AG04450 (cell line): ENCODE measurements around the gene EGLN2. TPM values are rescaled to one million over a fixed set of nuclear protein-coding genes. Genes with fewer than 3 reads are reported as not detected.
A peak's percentile ranks its signal among the peaks of the same experiment; 100 is the strongest.

Experiments used
- CTCF ChIA-PET: fragments of 300-600, 350-600 bp; formaldehyde crosslinking; extraction: SDS; loops from one replicate; lab custom pipeline; 2022; ENCODE audit warnings: antibody characterized with exemption, inconsistent platforms; lab: Charles Lee
- POLR2A ChIA-PET: fragments of 350-600 bp; formaldehyde crosslinking; extraction: SDS; loops from one replicate; lab custom pipeline; 2021; ENCODE audit warnings: antibody characterized with exemption, inconsistent platforms; lab: Yijun Ruan, JAX
- DNase-seq: peaks from one replicate; pipeline ENCODE4 v3.0.0-alpha.2; 2011; ENCODE audit warnings: low read depth, low spot score
- H3K27ac ChIP-seq: one replicate; pipeline ENCODE4 v1.5.1; 2012; ENCODE audit warnings: low read depth, low read length, control low read depth
- H3K27me3 ChIP-seq: one replicate; pipeline ENCODE4 v1.6.0; 2012; ENCODE audit warnings: low read length; ENCODE audit not compliant: control insufficient read depth, insufficient read depth
- H3K4me3 ChIP-seq: 2 replicates; pipeline ENCODE4 v1.5.1; 2011; ENCODE audit warnings: mild to moderate bottlenecking, low read depth, low read length, control low read depth
- H3K9me3 ChIP-seq: 2 replicates; pipeline ENCODE4 v1.5.1; 2012; ENCODE audit warnings: low read length; ENCODE audit not compliant: control insufficient read depth, insufficient read depth
- polyA plus RNA-seq: library from polyadenylated mRNA; depleted of rRNA; stranded (reverse); fragments of >200 nt; gene quantifications from 2 replicates; pipeline ENCODE4 v1.2.3, GENCODE V29; 2011
- TF ChIP-seq, protein P1 (sequence below): IDR thresholded peaks from 2 replicates; pipeline ENCODE4 v1.5.1; 2011; ENCODE audit warnings: low read depth, low read length, control low read depth, inconsistent platforms

EGLN2 gene
- polyA plus RNA-seq, 1 experiment = 28.2 TPM

DNA sequence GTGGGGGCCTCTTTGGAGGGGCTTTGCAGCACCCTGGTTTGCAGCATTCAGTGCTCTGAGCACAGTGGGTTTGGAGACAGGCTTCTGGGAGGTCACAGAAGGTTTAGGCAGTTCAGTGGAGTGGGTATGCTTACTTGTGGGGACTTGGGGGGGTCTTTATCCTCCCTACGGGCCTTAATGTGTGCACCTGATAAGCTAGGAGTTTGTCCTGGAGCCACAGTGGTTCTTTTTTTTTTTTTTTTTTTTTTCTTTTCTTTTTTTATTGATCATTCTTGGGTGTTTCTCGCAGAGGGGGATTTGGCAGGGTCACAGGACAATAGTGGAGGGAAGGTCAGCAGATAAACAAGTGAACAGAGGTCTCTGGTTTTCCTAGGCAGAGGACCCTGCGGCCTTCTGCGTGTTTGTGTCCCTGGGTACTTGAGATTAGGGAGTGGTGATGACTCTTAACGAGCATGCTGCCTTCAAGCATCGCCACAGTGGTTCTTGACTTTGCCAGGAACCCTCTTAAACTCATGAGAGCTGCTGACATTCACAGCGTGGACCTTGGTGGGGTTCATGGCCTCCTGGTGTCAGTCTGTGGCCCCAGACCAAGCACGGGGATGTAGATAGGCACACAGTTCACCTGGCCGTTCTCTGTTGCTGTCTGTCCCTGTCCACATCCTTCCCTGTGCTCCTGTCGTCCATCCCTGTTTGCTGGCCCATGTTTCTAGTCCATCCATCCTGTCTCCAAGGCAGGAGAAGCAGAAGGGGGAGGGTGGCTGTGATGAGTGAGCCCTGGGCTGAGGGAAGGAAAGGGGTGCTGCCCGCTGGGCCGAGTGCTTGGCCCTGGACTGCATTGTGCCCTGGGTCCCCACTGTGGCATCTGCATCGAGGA is 2.7 kb downstream of the EGLN2 start:
- Histone ChIP-seq H3K27ac (no peak overlapping the region), H3K4me3 (peak overlapping the region; percentile 82), H3K27me3 (no peaks in the 10 kb centered on the region), H3K9me3 (no peaks in the 10 kb centered on the region; the same call in 1 of the 2 replicates)
- POLR2A ChIA-PET = interaction anchor here (1.2 kb wide), 1 partner anchor 23 kb away, joined by 5 read pairs; the partner anchor contains the start of gene RAB4B
- CTCF ChIA-PET = no interaction called here
- DNase-seq = no peak
- TF ChIP-seq, protein P1, sequence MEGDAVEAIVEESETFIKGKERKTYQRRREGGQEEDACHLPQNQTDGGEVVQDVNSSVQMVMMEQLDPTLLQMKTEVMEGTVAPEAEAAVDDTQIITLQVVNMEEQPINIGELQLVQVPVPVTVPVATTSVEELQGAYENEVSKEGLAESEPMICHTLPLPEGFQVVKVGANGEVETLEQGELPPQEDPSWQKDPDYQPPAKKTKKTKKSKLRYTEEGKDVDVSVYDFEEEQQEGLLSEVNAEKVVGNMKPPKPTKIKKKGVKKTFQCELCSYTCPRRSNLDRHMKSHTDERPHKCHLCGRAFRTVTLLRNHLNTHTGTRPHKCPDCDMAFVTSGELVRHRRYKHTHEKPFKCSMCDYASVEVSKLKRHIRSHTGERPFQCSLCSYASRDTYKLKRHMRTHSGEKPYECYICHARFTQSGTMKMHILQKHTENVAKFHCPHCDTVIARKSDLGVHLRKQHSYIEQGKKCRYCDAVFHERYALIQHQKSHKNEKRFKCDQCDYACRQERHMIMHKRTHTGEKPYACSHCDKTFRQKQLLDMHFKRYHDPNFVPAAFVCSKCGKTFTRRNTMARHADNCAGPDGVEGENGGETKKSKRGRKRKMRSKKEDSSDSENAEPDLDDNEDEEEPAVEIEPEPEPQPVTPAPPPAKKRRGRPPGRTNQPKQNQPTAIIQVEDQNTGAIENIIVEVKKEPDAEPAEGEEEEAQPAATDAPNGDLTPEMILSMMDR = no peak

DNA sequence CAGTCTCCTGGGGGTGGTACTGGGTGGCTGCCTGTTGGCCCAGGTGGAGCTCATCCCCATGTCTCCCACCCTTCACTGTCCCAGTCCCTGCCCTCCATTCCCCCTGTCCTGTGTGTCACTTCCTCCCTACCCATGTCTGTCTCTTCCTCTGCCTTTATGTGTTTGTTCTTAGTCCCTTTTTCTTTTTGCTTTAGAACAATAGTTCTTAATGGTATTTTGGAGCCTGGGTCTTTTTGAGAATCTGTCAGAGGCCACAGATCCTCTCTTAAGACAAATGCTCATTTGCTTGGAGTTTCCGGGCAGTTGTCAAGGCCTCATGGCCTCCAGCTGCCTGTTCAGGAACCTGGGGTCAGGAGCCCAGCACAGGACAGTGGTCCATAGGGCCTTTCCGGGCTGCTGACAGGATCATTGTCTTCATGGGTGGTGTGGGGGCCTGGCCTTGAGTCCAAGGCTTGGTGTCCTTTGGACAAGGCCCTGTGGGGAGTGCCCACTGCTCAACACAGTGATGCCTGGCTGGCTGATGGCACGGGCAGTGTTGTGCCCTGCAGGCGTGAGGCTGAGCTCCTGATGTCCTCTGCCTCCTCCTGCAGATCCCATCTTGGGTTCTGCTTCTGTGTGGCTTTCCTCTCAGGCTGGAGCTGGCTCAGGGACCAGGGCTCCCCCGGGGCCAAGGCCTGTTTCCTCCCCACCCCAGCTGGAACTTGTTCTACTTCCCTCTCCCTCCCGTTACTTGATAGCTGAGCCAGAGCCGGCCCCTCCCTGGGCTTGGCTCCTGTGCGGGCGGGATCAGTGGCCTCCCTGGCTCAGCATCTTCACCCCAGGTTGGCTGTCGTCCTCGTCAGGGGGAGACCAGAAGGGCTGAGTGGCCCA is 3.5 kb downstream of the EGLN2 start:
- no peaks in the 10 kb centered on the region for H3K27me3 ChIP-seq
- no peaks in the 10 kb centered on the region; the same call in 1 of the 2 replicates for H3K9me3 ChIP-seq
- TF ChIP-seq, protein P1 = no peak
- H3K27ac ChIP-seq = peak overlapping the region; percentile 31
- H3K4me3 ChIP-seq = peak overlapping the region; percentile 52
- ChIA-PET POLR2A (interaction anchor here (1.2 kb wide), 1 partner anchor 24 kb away, joined by 5 read pairs; the partner anchor contains the start of gene RAB4B), CTCF (interaction anchor here (0.5 kb wide), 1 partner anchor 11 kb away, joined by 5 read pairs; no protein-coding TSS in a partner anchor)
- no peak for DNase-seq

DNA sequence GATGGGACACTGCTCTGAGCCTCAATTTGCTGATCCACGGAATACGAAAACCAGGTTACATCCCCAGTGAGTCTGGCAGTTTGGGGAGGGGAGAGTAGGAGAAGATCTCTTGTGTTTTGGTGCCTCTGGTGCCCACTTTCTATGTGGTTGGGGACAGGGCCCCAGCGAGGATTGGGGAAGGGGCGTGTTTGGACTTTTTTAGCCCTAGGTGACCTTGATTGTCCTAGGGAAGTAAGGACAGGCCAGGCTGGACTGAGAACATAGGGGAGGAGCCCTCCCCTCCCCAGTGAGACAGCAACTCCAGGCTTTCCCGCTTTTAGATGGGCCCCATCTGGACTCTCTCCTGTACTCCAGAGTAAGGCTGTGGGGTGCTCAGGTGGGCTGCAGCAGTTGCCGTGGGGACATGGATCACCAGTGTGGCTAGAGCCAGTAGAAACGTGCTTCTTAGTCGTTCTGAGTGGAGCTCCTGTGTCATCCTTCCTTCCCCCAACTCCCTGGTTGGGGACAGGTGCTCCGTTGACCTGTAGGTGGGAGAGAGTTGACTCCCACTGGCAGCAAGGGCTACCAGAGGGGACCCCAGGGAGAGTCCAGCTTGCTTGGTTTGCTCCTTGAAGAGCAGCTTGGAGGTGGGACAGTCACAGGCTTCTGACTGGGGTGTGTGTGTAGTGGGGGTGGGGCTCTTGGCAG is 4.3 kb downstream of the EGLN2 start:
- no peaks in the 10 kb centered on the region for H3K27me3 ChIP-seq
- POLR2A ChIA-PET = interaction anchor here (1.2 kb wide), 1 partner anchor 25 kb away, joined by 5 read pairs; the partner anchor contains the start of gene RAB4B
- CTCF ChIA-PET = no interaction called here
- peak overlapping the region; percentile 31 for H3K27ac ChIP-seq
- TF ChIP-seq, protein P1 = no peak
- DNase-seq = no peak
- no peaks in the 10 kb centered on the region; the same call in 1 of the 2 replicates for H3K9me3 ChIP-seq
- peak overlapping the region; percentile 52 for H3K4me3 ChIP-seq

DNA sequence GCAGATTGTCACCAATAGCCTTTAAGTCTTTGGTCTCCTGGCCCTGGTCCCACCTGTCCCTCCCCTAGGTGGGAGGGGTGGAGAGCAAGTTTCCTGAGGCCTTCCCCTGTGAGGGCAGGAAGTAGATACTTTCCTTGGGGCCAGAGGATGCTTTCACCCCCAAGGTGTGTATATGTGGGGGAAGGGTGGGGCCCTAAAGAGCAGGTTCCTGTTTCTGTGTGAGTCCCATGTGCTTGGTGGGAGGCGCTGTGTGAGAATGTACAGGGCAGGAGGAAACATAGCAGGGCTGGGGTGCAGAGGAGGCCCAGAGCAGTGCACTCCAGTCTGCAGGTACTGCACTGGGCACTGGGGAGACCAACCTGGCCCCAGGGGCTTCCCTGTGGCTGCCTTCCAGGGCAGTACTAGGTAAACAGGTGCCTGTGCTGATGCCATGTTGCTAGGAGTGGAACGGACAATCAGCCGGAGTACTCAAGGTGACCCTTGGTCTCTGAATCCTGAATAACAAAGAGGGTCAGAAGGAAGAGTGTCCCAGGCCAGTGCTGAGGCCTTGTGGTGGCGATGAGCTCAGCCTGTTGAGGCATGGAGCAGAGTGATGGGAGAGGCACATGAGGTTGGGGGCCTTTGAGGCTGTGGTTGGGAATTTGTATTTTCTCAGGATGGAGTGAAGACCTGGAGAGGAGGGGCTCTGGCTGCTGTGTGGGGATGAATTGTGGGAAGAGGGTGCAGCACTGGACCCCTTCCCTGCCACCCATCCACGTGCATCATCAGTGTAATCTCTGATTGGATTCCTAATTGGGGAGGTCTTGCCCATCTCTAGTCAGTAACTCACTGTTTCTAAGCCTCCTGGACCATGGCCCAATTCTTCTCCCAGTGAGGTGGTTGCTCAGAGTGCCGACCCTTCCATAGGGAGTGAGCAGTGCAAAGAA is 5.1 kb downstream of the EGLN2 start:
- H3K9me3 ChIP-seq = no peaks in the 10 kb centered on the region; the same call in 1 of the 2 replicates
- no peak for DNase-seq
- H3K27me3 ChIP-seq = no peaks in the 10 kb centered on the region
- H3K27ac ChIP-seq = peak overlapping the region; percentile 11
- no peak overlapping the region for H3K4me3 ChIP-seq
- TF ChIP-seq, protein P1 = no peak
- CTCF ChIA-PET = interaction anchor here (0.7 kb wide), 1 partner anchor 170 kb away, joined by 3 read pairs; no protein-coding TSS in a partner anchor
- POLR2A ChIA-PET = no interaction called here
